GM18868 (cell line): Measurements from ENCODE around the gene NIM1K.
"Not testable (repeated sequence)": the region's sequence is repeated elsewhere in the genome, so short reads cannot be mapped to it uniquely, and the experiment has no call there.

Experiments
- ATAC-seq: cut with Tn5 transposase; IDR thresholded peaks from one replicate; pipeline ENCODE4 v1.9.1; 2021; ENCODE audit warnings: mild to moderate bottlenecking, moderate library complexity; ENCODE audit not compliant: unreplicated experiment

The NIM1K gene

GRCh38 chr5:43227655-43228054, 35.6 kb downstream of the NIM1K start:
- ATAC-seq, result no peak

GRCh38 chr5:43230707-43231106, 38.7 kb downstream of the NIM1K start:
- no peak for ATAC-seq

- ATAC-seq, result no peak
Observed at GRCh38 chr5:43231977-43232376, 40.0 kb downstream of the NIM1K start.

GRCh38 chr5:43232943-43233833, 41.2 kb downstream of the NIM1K start:
- no peak for ATAC-seq

GRCh38 chr5:43233946-43234345, 41.9 kb downstream of the NIM1K start:
- peak; percentile 87 for ATAC-seq

- ATAC-seq, result no peak
Observed at GRCh38 chr5:43236653-43237355, 44.8 kb downstream of the NIM1K start.

GRCh38 chr5:43242196-43242595, 50.2 kb downstream of the NIM1K start:
- ATAC-seq, result no peak

- ATAC-seq, result no peak
Observed at GRCh38 chr5:43243270-43243669, 51.2 kb downstream of the NIM1K start.

- ATAC-seq, result peak; percentile 93
Observed at GRCh38 chr5:43244823-43245565, 53.0 kb downstream of the NIM1K start.

- ATAC-seq, result no peak
Observed at GRCh38 chr5:43245724-43246385, 53.8 kb downstream of the NIM1K start.

- no peak for ATAC-seq
Observed at GRCh38 chr5:43251754-43252153, 59.7 kb downstream of the NIM1K start.

- ATAC-seq, result no peak
Observed at GRCh38 chr5:43255704-43256103, 63.7 kb downstream of the NIM1K start.

- no peak for ATAC-seq
Observed at GRCh38 chr5:43256261-43256966, 64.4 kb downstream of the NIM1K start.

GRCh38 chr5:43258116-43258515, 66.1 kb downstream of the NIM1K start:
- ATAC-seq, result no peak

GRCh38 chr5:43262269-43262668, 70.2 kb downstream of the NIM1K start:
- not testable (repeated sequence) for ATAC-seq

GRCh38 chr5:43268188-43268820, 76.3 kb downstream of the NIM1K start:
- ATAC-seq, result peak; percentile 85

GRCh38 chr5:43270645-43271044, 78.6 kb downstream of the NIM1K start:
- ATAC-seq, result no peak

GRCh38 chr5:43273552-43273951, 81.5 kb downstream of the NIM1K start:
- no peak for ATAC-seq

GRCh38 chr5:43274435-43275114, 82.5 kb downstream of the NIM1K start:
- no peak for ATAC-seq
